CD4-positive, alpha-beta memory T cell (primary cell): ENCODE data around the gene RAB3A. TPM values are rescaled to one million over a fixed set of nuclear protein-coding genes. Genes with fewer than 3 reads are reported as not detected.

ENCODE experiments used
- CTCF ChIA-PET: fragments of 350-600 bp; sonication (Branson Sonifier 250); formaldehyde crosslinking; loops from one replicate; lab custom pipeline; 2021; ENCODE audit warnings: inconsistent platforms; ENCODE audit not compliant: partially characterized antibody; lab: Charles Lee
- POLR2A ChIA-PET: fragments of 350-600 bp; sonication (Branson Sonifier 250); formaldehyde crosslinking; loops from one replicate; lab custom pipeline; 2021; ENCODE audit not compliant: partially characterized antibody; lab: Charles Lee
- DNase-seq, 5 donors: peaks; one replicate each; pipeline versions ENCODE4 v3.0.0 to v3.0.0-alpha.2; 2020 to 2022; ENCODE audit warnings: mixed read lengths in 1 of 5
- H3K27ac ChIP-seq: one replicate; pipeline ENCODE4 v1.7.0; 2013; ENCODE audit warnings: low read depth, low read length
- H3K27me3 ChIP-seq: 2 replicates; pipeline ENCODE4 v1.7.0; 2013; ENCODE audit warnings: mild to moderate bottlenecking, low read length, moderate library complexity; ENCODE audit not compliant: insufficient read depth
- H3K36me3 ChIP-seq: 2 replicates; pipeline ENCODE4 v1.7.0; 2013; ENCODE audit warnings: mild to moderate bottlenecking, low read length, moderate library complexity; ENCODE audit not compliant: insufficient read depth
- H3K4me1 ChIP-seq: 2 replicates; pipeline ENCODE4 v1.7.0; 2013; ENCODE audit warnings: mild to moderate bottlenecking, low read length, moderate library complexity; ENCODE audit not compliant: insufficient read depth
- H3K4me3 ChIP-seq, 2 donors: one replicate each; pipeline ENCODE4 v1.7.0; 2013; ENCODE audit warnings: low read length in 2 of 2, mild to moderate bottlenecking in 1 of 2
- H3K9me3 ChIP-seq, 2 donors: one replicate each; pipeline ENCODE4 v1.7.0; 2013; ENCODE audit warnings: low read length in 2 of 2, control low read depth in 1 of 2; ENCODE audit not compliant: control insufficient read depth in 1 of 2
- H3K27ac Mint-ChIP-seq, 7 donors: one replicate each; pipeline ENCODE4 v1.8.0; 2020 to 2021; ENCODE audit warnings: mixed read lengths in 7 of 7, mild to moderate bottlenecking in 6 of 7, inconsistent platforms in 3 of 7, moderate library complexity in 3 of 7
- H3K27me3 Mint-ChIP-seq, 2 donors: one replicate each; pipeline ENCODE4 v1.8.0; 2020 to 2021; ENCODE audit warnings: mixed read lengths in 2 of 2
- H3K36me3 Mint-ChIP-seq, 2 donors: one replicate each; pipeline ENCODE4 v1.8.0; 2020 to 2021; ENCODE audit warnings: mixed read lengths in 2 of 2, inconsistent platforms in 1 of 2, mild to moderate bottlenecking in 1 of 2
- H3K4me1 Mint-ChIP-seq, 4 donors: one replicate each; pipeline ENCODE4 v1.8.0; 2020 to 2021; ENCODE audit warnings: mixed read lengths in 4 of 4, mild to moderate bottlenecking in 1 of 4
- H3K4me3 Mint-ChIP-seq, 8 donors: one replicate each; pipeline ENCODE4 v1.8.0; 2020 to 2021; ENCODE audit warnings: mixed read lengths in 8 of 8, mild to moderate bottlenecking in 7 of 8, moderate library complexity in 6 of 8, inconsistent platforms in 3 of 8
- H3K9me3 Mint-ChIP-seq, 8 donors: one replicate each; pipeline ENCODE4 v1.8.0; 2020 to 2021; ENCODE audit warnings: mixed read lengths in 8 of 8, mild to moderate bottlenecking in 5 of 8, inconsistent platforms in 3 of 8, moderate library complexity in 1 of 8
- intact Hi-C: fragments of 100-400 bp; cut with micrococcal nuclease; formaldehyde crosslinking; loops from one replicate; pipeline ENCODE4 v1.15.1; 2023
- polyA plus RNA-seq, 2 donors: library from polyadenylated mRNA; unstranded; fragments of 300-500 nt; fragmentation: Illumina TruSeq; gene quantifications; one replicate each; pipeline ENCODE4 v1.2.3, GENCODE V29; 2021
- total RNA-seq, 2 experiments: library from RNA; stranded (reverse); gene quantifications; one replicate each; pipeline ENCODE4 v1.2.3, GENCODE V29; 2021

RAB3A gene
- total and polyA plus RNA-seq, 4 experiments from 2014 or later, result 0.59 to 4.8 (median 2.9) TPM

- no peak for DNase-seq
- CTCF ChIA-PET, result interaction anchor here (0.7 to 2.1 kb wide), 3 partner anchors 44 to 219 kb away, joined by 5 read pairs; no protein-coding TSS in a partner anchor
- Histone ChIP-seq H3K9me3 (no peaks in the 10 kb centered on the region), H3K4me3 (no peak overlapping the region), H3K36me3 (no peaks in the 10 kb centered on the region), H3K4me1 (peaks cover 30% of the 10 kb centered on the region), H3K27ac (no peak overlapping the region), H3K27me3 (no peaks in the 10 kb centered on the region)
- Mint-ChIP-seq H3K4me1 (peaks cover 13 to 38% (median 22%) of the 10 kb centered on the region in 4 donors), H3K4me3 (peak overlapping the region in 1 of 8 donors; percentile 59), H3K9me3 (peaks cover 0 to 2% (median 0%) of the 10 kb centered on the region in 8 donors), H3K36me3 (peaks cover 0 to 12% of the 10 kb centered on the region in 2 donors), H3K27me3 (no peaks in the 10 kb centered on the region), H3K27ac (no peak overlapping the region)
- intact Hi-C loops, result no loop called here
- POLR2A ChIA-PET, result interaction anchor here (0.6 to 1.7 kb wide), 2 partner anchors 39 to 70 kb away, joined by 3 to 5 read pairs; partner anchors contain the start of gene IL12RB1
Measured at GRCh38 chr19:18156841-18157464, 46.9 kb downstream of the RAB3A start.

- H3K27ac Mint-ChIP-seq, result peak overlapping the region in 1 of 7 donors; percentile 24
- Histone ChIP-seq H3K36me3 (no peaks in the 10 kb centered on the region), H3K27me3 (no peaks in the 10 kb centered on the region), H3K9me3 (no peaks in the 10 kb centered on the region), H3K27ac (no peak overlapping the region), H3K4me1 (peaks cover 32% of the 10 kb centered on the region), H3K4me3 (no peak overlapping the region)
- peaks cover 0 to 12% of the 10 kb centered on the region in 2 donors for H3K36me3 Mint-ChIP-seq
- intact Hi-C loops, result no loop called here
- peaks cover 15 to 40% (median 26%) of the 10 kb centered on the region in 4 donors for H3K4me1 Mint-ChIP-seq
- peaks cover 0 to 2% (median 0%) of the 10 kb centered on the region in 8 donors for H3K9me3 Mint-ChIP-seq
- H3K4me3 Mint-ChIP-seq, result no peak overlapping the region
- POLR2A ChIA-PET, result interaction anchor here (1.2 kb wide), 1 partner anchor 63 kb away, joined by 4 read pairs; no protein-coding TSS in a partner anchor
- no peak for DNase-seq
- H3K27me3 Mint-ChIP-seq, result no peaks in the 10 kb centered on the region
- CTCF ChIA-PET, result interaction anchor here (0.7 to 2.1 kb wide), 3 partner anchors 43 to 218 kb away, joined by 5 read pairs; no protein-coding TSS in a partner anchor
Measured at GRCh38 chr19:18156268-18156667, 47.6 kb downstream of the RAB3A start.

- H3K9me3 Mint-ChIP-seq, result peaks cover 0 to 2% (median 0%) of the 10 kb centered on the region in 8 donors
- Histone ChIP-seq H3K4me3 (no peak overlapping the region), H3K36me3 (no peaks in the 10 kb centered on the region), H3K27me3 (no peaks in the 10 kb centered on the region), H3K9me3 (no peaks in the 10 kb centered on the region), H3K27ac (no peak overlapping the region), H3K4me1 (peaks cover 28% of the 10 kb centered on the region)
- H3K36me3 Mint-ChIP-seq, result peaks cover 0 to 12% of the 10 kb centered on the region in 2 donors
- ChIA-PET CTCF (interaction anchor here (0.7 to 2.1 kb wide), 5 partner anchors 12 to 217 kb away, joined by 3 to 8 read pairs (median 5); no protein-coding TSS in a partner anchor), POLR2A (interaction anchor here (0.5 to 1.2 kb wide), 3 partner anchors 29 to 217 kb away, joined by 4 read pairs; no protein-coding TSS in a partner anchor)
- peak overlapping the region in 2 of 8 donors; percentile 31 to 86 for H3K4me3 Mint-ChIP-seq
- peak overlapping the region in 1 of 7 donors; percentile 82 for H3K27ac Mint-ChIP-seq
- H3K4me1 Mint-ChIP-seq, result peaks cover 14 to 42% (median 23%) of the 10 kb centered on the region in 4 donors
- no peak for DNase-seq
- intact Hi-C loops, result no loop called here
- no peaks in the 10 kb centered on the region for H3K27me3 Mint-ChIP-seq
Measured at GRCh38 chr19:18155095-18156087, 48.5 kb downstream of the RAB3A start.

GRCh38 chr19:18153556-18154134 is 50.2 kb downstream of the RAB3A start:
- peak in 3 of 5 donors; percentile 14 to 52 (median 22) for DNase-seq
- POLR2A ChIA-PET, result interaction anchor here (1.0 to 3.3 kb wide), 3 partner anchors 34 to 127 kb away, joined by 3 to 85 read pairs (median 3); no protein-coding TSS in a partner anchor
- Mint-ChIP-seq H3K4me1 (peaks cover 14 to 38% (median 21%) of the 10 kb centered on the region in 4 donors), H3K27me3 (no peaks in the 10 kb centered on the region), H3K27ac (peak overlapping the region; percentile 80 to 95 (median 85)), H3K9me3 (peaks cover 0 to 2% (median 0%) of the 10 kb centered on the region in 8 donors), H3K36me3 (peaks cover 0 to 14% of the 10 kb centered on the region in 2 donors), H3K4me3 (peak overlapping the region; percentile 84 to 92 (median 86))
- peaks cover 28% of the 10 kb centered on the region for H3K4me1 ChIP-seq
- no peaks in the 10 kb centered on the region for H3K27me3 ChIP-seq
- CTCF ChIA-PET, result no interaction called here
- no peaks in the 10 kb centered on the region for H3K36me3 ChIP-seq
- peak overlapping the region in 1 of 2 donors; percentile 74 for H3K4me3 ChIP-seq
- intact Hi-C loops, result loop anchor here (1.0 to 5.0 kb wide), 6 partner anchors 8 to 147 kb away; partner anchors contain the start of gene RAB3A
- peak overlapping the region; percentile 74 for H3K27ac ChIP-seq
- no peaks in the 10 kb centered on the region for H3K9me3 ChIP-seq

GRCh38 chr19:18152817-18153555 is 50.9 kb downstream of the RAB3A start, which contains the start of gene PIK3R2:
TSS of gene PIK3R2 (plus strand) at chr19:18153163. CDS start at chr19:18155880, 2,717 bp downstream.
- Histone ChIP-seq H3K4me3 (peak within 1 kb of the TSS; percentile 74 to 79), H3K27me3 (no peaks in the 10 kb centered on the region), H3K36me3 (no peaks in the 10 kb centered on the region), H3K4me1 (peaks cover 28% of the 10 kb centered on the region), H3K27ac (peak within 1 kb of the TSS; percentile 74), H3K9me3 (no peaks in the 10 kb centered on the region)
- H3K4me1 Mint-ChIP-seq, result peaks cover 14 to 38% (median 21%) of the 10 kb centered on the region in 4 donors
- H3K36me3 Mint-ChIP-seq, result peaks cover 0 to 17% of the 10 kb centered on the region in 2 donors
- H3K27me3 Mint-ChIP-seq, result no peaks in the 10 kb centered on the region
- DNase-seq, result peak; percentile 100
- ChIA-PET CTCF (interaction anchor here (0.6 to 4.1 kb wide), 8 partner anchors 8 to 127 kb away, joined by 3 to 38 read pairs (median 5); partner anchors contain the start of gene IL12RB1), POLR2A (interaction anchor here (0.7 to 3.3 kb wide), 21 partner anchors 8 to 152 kb away, joined by 3 to 85 read pairs (median 6); partner anchors contain the start of genes ARRDC2, IL12RB1, JUND and MAST3)
- intact Hi-C loops, result loop anchor here (1.0 to 5.0 kb wide), 11 partner anchors 8 to 294 kb away; partner anchors contain the start of genes RAB3A and RPL18A
- peaks cover 0 to 2% (median 0%) of the 10 kb centered on the region in 8 donors for H3K9me3 Mint-ChIP-seq
- peak within 1 kb of the TSS; percentile 84 to 95 (median 91) for H3K4me3 Mint-ChIP-seq
- peak within 1 kb of the TSS; percentile 88 to 99 (median 97) for H3K27ac Mint-ChIP-seq
